GM13976 (cell line): ENCODE measurements around the gene CA5A.
"Not testable (repeated sequence)": the region's sequence is repeated elsewhere in the genome, so short reads cannot be mapped to it uniquely, and the experiment has no call there.

Source experiments
- DNase-seq: peaks from one replicate; pipeline ENCODE4 v3.0.0; 2012; ENCODE audit warnings: low spot score
- CTCF ChIP-seq: IDR thresholded peaks from 2 replicates; pipeline ENCODE4 v1.5.1; 2012; ENCODE audit warnings: borderline replicate concordance, mild to moderate bottlenecking; ENCODE audit not compliant: insufficient read depth; ENCODE audit errors: extremely low read depth, missing control alignments, control extremely low read depth
- in situ Hi-C: fragments of 300-500 bp; cut with MboI; formaldehyde crosslinking; loops from one replicate; pipeline ENCODE4 v1.12.0; 2022; ENCODE audit warnings: low sequenced_read_pairs, mixed read lengths, inconsistent platforms; ENCODE audit not compliant: unreplicated experiment

Gene CA5A

GRCh38 chr16:87921236-87921773, 15.0 kb downstream of the CA5A start:
- no peak for TF ChIP-seq CTCF
- in situ Hi-C loops: no loop called here
- no peak for DNase-seq

- no peak for DNase-seq
- no peak for TF ChIP-seq CTCF
- in situ Hi-C loops: no loop called here
These were observed 16.7 kb downstream of the CA5A start for GRCh38 chr16:87919681-87919994.

GRCh38 chr16:87918866-87919680, 17.3 kb downstream of the CA5A start:
- in situ Hi-C loops: no loop called here
- TF ChIP-seq CTCF: no peak
- no peak for DNase-seq

DNA sequence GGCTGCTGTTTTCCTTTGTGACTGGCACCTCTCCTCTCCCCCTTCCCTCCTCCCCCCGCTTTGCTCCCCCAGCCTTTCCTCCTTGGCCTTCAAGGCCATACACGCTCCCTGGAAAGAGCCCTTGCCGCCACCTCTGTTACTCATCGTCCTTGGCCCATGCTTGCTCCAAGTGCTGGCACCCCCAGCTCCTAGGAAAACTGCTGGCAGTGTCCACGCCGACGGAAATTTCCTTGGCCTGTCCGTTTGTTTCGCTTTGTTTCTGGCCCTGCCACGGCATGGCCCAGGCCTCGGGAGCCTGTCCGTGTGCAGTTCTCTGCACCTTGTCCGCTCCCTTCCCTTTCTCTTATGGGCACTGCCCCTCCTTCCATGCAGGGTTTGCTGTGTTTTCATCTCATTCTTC, 18.0 kb downstream of the CA5A start:
- DNase-seq: no peak
- no peak for TF ChIP-seq CTCF
- in situ Hi-C loops: no loop called here

DNA sequence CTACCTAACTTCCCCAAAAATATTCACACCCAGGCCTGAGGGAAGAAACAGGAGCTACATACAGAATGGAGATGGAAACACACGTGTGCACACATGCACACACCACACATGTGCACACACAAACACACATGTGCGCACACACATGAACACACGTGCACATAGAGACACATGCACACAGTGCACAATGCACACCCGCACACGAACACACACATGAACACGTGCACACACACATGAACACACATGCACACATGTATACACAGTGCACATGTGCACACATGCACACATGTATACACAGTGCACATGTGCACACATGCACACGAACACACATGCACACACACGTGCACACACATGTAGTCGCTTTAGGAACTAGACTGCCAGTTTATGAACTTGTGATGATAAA, 18.8 kb downstream of the CA5A start:
- DNase-seq: no peak
- TF ChIP-seq CTCF: no peak
- in situ Hi-C loops: no loop called here

DNA sequence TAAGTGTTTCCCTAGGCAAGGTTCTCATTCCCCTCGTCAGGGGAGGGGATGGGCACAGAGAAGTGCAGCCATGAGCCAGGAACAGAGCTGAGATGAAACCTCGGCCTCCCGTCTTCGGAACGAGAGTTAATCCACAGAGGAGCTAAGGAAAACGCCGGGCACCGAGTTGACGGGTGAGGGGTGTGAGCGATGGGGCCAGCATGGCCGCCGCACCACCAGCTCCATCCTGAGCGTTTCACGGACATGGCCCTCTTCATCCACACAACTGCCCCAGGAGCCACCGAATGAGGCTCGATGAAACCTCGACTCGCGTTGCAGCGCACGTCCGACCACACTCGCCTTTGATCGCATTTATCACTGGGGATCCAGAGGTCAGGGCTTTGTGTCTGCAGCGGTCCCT, 21.5 kb downstream of the CA5A start:
- TF ChIP-seq CTCF: no peak
- in situ Hi-C loops: no loop called here

GRCh38 chr16:87914021-87914725, 22.2 kb downstream of the CA5A start:
- in situ Hi-C loops, DNase-seq: not testable (repeated sequence)

More for the DNA sequence above, 21.5 kb downstream of the CA5A start:
- DNase-seq: no peak

DNA sequence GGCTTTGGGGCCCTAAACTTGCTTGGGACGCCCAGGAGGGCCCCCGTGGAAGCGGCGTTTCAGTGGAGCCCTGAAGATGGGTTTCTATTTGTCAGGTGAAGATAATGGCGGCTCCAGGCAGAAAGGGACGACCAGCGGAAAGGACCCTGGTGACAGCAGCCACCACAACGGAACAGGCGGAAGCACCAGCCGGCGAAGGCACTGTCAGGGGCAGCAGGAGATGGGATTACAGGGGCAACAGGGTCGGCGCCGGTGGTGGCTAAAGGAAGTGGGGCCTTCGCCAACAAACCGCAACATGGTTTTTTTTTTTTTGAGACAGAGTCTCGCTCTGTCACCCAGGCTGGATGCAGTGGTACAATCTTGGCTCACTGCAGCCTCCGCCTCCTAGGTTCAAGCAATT, 23.6 kb downstream of the CA5A start:
- in situ Hi-C loops, DNase-seq: not testable (repeated sequence)

DNA sequence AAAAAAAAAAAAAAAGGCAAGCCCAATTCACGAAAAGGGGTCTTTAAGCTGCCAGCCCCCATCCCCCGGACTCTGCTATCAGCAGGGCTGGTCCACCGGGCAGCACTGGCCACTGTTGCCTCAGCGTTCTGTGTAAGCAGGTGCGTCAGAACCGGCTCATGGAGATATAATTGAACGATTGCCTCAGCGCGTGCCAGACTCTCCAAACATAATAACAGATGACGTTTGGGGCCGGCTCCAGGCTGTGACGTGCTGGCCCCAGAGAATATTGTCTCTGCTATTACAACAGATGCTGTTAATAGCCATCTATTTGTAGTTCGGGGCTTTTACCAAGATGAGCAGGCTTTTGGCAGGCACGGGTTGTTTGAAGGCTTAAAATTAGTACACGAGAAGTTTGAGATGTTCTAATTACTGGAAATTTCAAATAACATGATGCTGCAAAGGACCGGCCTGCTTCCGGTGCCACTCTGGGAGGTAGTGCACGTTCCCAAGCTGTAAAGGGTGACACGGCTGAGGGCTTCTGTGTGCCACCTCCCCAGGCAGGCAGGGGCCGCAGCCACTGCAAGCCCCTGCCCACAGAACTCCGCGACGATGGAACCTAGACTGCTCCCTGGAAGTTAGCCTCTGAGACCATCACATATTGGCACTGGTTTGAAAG, 25.1 kb downstream of the CA5A start:
- DNase-seq, in situ Hi-C loops: not testable (repeated sequence)
